ENCODE results near the gene ANO1.

DNA sequence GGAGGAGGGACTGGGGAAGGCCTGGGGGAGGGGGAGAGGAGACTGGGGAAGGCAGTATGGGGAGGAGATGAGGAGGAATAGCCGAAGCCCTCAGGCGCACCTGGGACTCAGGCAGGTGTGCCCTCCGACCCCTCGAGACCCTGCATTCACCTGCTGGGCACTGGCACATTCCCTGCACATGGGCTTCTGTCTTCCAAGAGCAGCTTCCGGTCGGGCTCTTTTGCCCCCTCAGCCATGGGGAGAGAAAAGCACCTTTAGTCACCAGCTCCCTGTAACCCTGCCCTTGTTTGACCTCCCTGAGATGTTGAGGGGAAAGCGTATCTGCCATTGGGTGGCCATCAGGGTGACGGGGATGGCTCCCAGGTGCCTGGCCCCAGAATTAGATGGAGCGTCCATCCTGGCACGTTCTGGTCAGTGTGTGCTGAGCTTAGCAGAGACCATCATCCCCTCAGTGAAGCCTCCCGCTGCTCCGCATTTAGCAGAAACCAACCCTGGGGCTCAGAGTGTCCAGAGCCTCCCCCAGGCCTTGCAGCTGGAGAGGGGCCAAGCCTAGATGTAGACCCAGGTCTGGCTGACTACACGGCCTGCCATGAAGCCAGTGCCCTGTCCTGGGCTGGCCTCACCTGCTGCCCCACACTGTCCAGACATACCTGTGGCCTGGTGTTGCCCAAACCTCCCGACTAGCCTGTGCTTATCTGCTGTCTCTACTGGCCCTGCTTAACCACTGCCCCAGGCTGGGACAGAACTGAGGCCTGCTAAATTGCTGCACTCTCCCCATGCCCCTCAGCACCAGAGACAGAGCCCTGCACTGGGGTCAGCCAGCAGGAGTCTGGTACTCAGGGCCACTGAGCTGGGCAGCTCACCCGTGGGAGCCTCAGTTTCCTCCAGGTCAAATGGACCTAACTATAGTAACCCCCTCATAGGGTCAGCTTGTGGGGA is 6.2 kb downstream of the ANO1 start:
- TF ChIP-seq POLR2A (IDR thresholded peaks at IDR 0.05), result no peak
- TF ChIP-seq, protein P1, sequence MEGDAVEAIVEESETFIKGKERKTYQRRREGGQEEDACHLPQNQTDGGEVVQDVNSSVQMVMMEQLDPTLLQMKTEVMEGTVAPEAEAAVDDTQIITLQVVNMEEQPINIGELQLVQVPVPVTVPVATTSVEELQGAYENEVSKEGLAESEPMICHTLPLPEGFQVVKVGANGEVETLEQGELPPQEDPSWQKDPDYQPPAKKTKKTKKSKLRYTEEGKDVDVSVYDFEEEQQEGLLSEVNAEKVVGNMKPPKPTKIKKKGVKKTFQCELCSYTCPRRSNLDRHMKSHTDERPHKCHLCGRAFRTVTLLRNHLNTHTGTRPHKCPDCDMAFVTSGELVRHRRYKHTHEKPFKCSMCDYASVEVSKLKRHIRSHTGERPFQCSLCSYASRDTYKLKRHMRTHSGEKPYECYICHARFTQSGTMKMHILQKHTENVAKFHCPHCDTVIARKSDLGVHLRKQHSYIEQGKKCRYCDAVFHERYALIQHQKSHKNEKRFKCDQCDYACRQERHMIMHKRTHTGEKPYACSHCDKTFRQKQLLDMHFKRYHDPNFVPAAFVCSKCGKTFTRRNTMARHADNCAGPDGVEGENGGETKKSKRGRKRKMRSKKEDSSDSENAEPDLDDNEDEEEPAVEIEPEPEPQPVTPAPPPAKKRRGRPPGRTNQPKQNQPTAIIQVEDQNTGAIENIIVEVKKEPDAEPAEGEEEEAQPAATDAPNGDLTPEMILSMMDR (IDR thresholded peaks at IDR 0.05), result no peak

Measured in breast epithelium (tissue), 3 donors.